ENCODE measurements around the gene CXCR2.
"Not testable (repeated sequence)": the region's sequence is repeated elsewhere in the genome, so short reads cannot be mapped to it uniquely, and the experiment has no call there.

Gene CXCR2

GRCh38 chr2:218108834-218109233, 17.0 kb upstream of the CXCR2 start:
- Mint-ChIP-seq H3K27me3 (peaks cover 27% of the 10 kb centered on the region), H3K9me3 (peaks cover 53% of the 10 kb centered on the region)
- intact Hi-C loops (cut with micrococcal nuclease); H3K4me1 Mint-ChIP-seq (ENCODE audit: low read depth); H3K27ac Mint-ChIP-seq; H3K36me3 Mint-ChIP-seq (ENCODE audit: low read depth); H3K4me3 Mint-ChIP-seq: not testable (repeated sequence)

GRCh38 chr2:218121789-218122188, 4.0 kb upstream of the CXCR2 start:
- H3K27me3 Mint-ChIP-seq; intact Hi-C loops (cut with micrococcal nuclease); H3K27ac Mint-ChIP-seq; H3K36me3 Mint-ChIP-seq (ENCODE audit: low read depth); H3K4me3 Mint-ChIP-seq: not testable (repeated sequence)
- H3K9me3 Mint-ChIP-seq: peaks cover 51% of the 10 kb centered on the region
- H3K4me1 Mint-ChIP-seq (ENCODE audit: low read depth): peaks cover 29% of the 10 kb centered on the region

GRCh38 chr2:218122286-218122685, 3.5 kb upstream of the CXCR2 start:
- H3K27ac Mint-ChIP-seq; H3K27me3 Mint-ChIP-seq; H3K36me3 Mint-ChIP-seq (ENCODE audit: low read depth); H3K4me3 Mint-ChIP-seq; intact Hi-C loops (cut with micrococcal nuclease): not testable (repeated sequence)
- Mint-ChIP-seq H3K4me1 (ENCODE audit: low read depth) (peaks cover 33% of the 10 kb centered on the region), H3K9me3 (peaks cover 46% of the 10 kb centered on the region)

- peaks cover 3% of the 10 kb centered on the region for H3K27me3 Mint-ChIP-seq
- H3K36me3 Mint-ChIP-seq (ENCODE audit: low read depth): peaks cover 5% of the 10 kb centered on the region
- no peak overlapping the region for H3K4me3 Mint-ChIP-seq
- intact Hi-C loops (cut with micrococcal nuclease): no loop called here
- peaks cover 47% of the 10 kb centered on the region for H3K4me1 Mint-ChIP-seq (ENCODE audit: low read depth)
- peaks cover 29% of the 10 kb centered on the region for H3K9me3 Mint-ChIP-seq
- no peak overlapping the region for H3K27ac Mint-ChIP-seq
Measured at GRCh38 chr2:218123986-218124385, 1.8 kb upstream of the CXCR2 start.

- intact Hi-C loops (cut with micrococcal nuclease): no loop called here
- Mint-ChIP-seq H3K4me1 (ENCODE audit: low read depth) (peaks cover 56% of the 10 kb centered on the region), H3K4me3 (no peak overlapping the region), H3K27me3 (peaks cover 3% of the 10 kb centered on the region), H3K36me3 (ENCODE audit: low read depth) (peaks cover 5% of the 10 kb centered on the region), H3K9me3 (peaks cover 29% of the 10 kb centered on the region), H3K27ac (peak overlapping the region; percentile 71)
Measured at GRCh38 chr2:218125095-218125494, 733 bp upstream of the CXCR2 start.

- peaks cover under 1% of the 10 kb centered on the region for H3K9me3 Mint-ChIP-seq
- peak overlapping the region; percentile 27 for H3K27ac Mint-ChIP-seq
- no peak overlapping the region for H3K4me3 Mint-ChIP-seq
- H3K4me1 Mint-ChIP-seq (ENCODE audit: low read depth): peaks cover 74% of the 10 kb centered on the region
- no peaks in the 10 kb centered on the region for H3K36me3 Mint-ChIP-seq (ENCODE audit: low read depth)
- intact Hi-C loops (cut with micrococcal nuclease): no loop called here
- H3K27me3 Mint-ChIP-seq: no peaks in the 10 kb centered on the region
Measured at GRCh38 chr2:218127929-218128455, 2.2 kb downstream of the CXCR2 start.

- Mint-ChIP-seq H3K4me3 (peak overlapping the region; percentile 4), H3K27ac (peak overlapping the region; percentile 33), H3K36me3 (ENCODE audit: low read depth) (no peaks in the 10 kb centered on the region), H3K27me3 (no peaks in the 10 kb centered on the region), H3K4me1 (ENCODE audit: low read depth) (peaks cover 76% of the 10 kb centered on the region), H3K9me3 (no peaks in the 10 kb centered on the region)
- intact Hi-C loops (cut with micrococcal nuclease): no loop called here
Measured at GRCh38 chr2:218128781-218129457, 3.1 kb downstream of the CXCR2 start.

GRCh38 chr2:218129458-218130135, 3.8 kb downstream of the CXCR2 start:
- intact Hi-C loops (cut with micrococcal nuclease): no loop called here
- H3K27me3 Mint-ChIP-seq: no peaks in the 10 kb centered on the region
- H3K9me3 Mint-ChIP-seq: no peaks in the 10 kb centered on the region
- H3K27ac Mint-ChIP-seq: peak overlapping the region; percentile 33
- no peaks in the 10 kb centered on the region for H3K36me3 Mint-ChIP-seq (ENCODE audit: low read depth)
- H3K4me3 Mint-ChIP-seq: no peak overlapping the region
- peaks cover 70% of the 10 kb centered on the region for H3K4me1 Mint-ChIP-seq (ENCODE audit: low read depth)

GRCh38 chr2:218130377-218130776, 4.5 kb downstream of the CXCR2 start:
- intact Hi-C loops (cut with micrococcal nuclease): no loop called here

GRCh38 chr2:218130822-218131221, 5.0 kb downstream of the CXCR2 start:
- H3K4me1 Mint-ChIP-seq (ENCODE audit: low read depth): peaks cover 64% of the 10 kb centered on the region

More at GRCh38 chr2:218130377-218130776, 4.5 kb downstream of the CXCR2 start:
- Mint-ChIP-seq H3K27me3 (no peaks in the 10 kb centered on the region), H3K4me3 (no peak overlapping the region), H3K36me3 (ENCODE audit: low read depth) (peaks cover 5% of the 10 kb centered on the region), H3K9me3 (no peaks in the 10 kb centered on the region), H3K27ac (peak overlapping the region; percentile 47), H3K4me1 (ENCODE audit: low read depth) (peaks cover 64% of the 10 kb centered on the region)

GRCh38 chr2:218137514-218137913, 11.7 kb downstream of the CXCR2 start:
- H3K4me1 Mint-ChIP-seq (ENCODE audit: low read depth): peaks cover 38% of the 10 kb centered on the region
- H3K27ac Mint-ChIP-seq: peak overlapping the region; percentile 55
- H3K27me3 Mint-ChIP-seq: peaks cover 3% of the 10 kb centered on the region
- intact Hi-C loops (cut with micrococcal nuclease): no loop called here
- H3K9me3 Mint-ChIP-seq: no peaks in the 10 kb centered on the region
- peaks cover 11% of the 10 kb centered on the region for H3K36me3 Mint-ChIP-seq (ENCODE audit: low read depth)
- H3K4me3 Mint-ChIP-seq: peak overlapping the region; percentile 39

More at GRCh38 chr2:218130822-218131221, 5.0 kb downstream of the CXCR2 start:
- intact Hi-C loops (cut with micrococcal nuclease): no loop called here
- H3K36me3 Mint-ChIP-seq (ENCODE audit: low read depth): peaks cover 10% of the 10 kb centered on the region
- H3K4me3 Mint-ChIP-seq: no peak overlapping the region
- no peaks in the 10 kb centered on the region for H3K9me3 Mint-ChIP-seq
- peak overlapping the region; percentile 47 for H3K27ac Mint-ChIP-seq
- no peaks in the 10 kb centered on the region for H3K27me3 Mint-ChIP-seq

GRCh38 chr2:218138047-218138446, 12.2 kb downstream of the CXCR2 start:
- Mint-ChIP-seq H3K27ac (peak overlapping the region; percentile 55), H3K27me3 (peaks cover 6% of the 10 kb centered on the region), H3K4me1 (ENCODE audit: low read depth) (peaks cover 34% of the 10 kb centered on the region), H3K9me3 (no peaks in the 10 kb centered on the region), H3K4me3 (no peak overlapping the region), H3K36me3 (ENCODE audit: low read depth) (peaks cover 11% of the 10 kb centered on the region)
- intact Hi-C loops (cut with micrococcal nuclease): no loop called here

GRCh38 chr2:218145124-218145523, 19.3 kb downstream of the CXCR2 start:
- peaks cover 6% of the 10 kb centered on the region for H3K36me3 Mint-ChIP-seq (ENCODE audit: low read depth)
- H3K27ac Mint-ChIP-seq: peak overlapping the region; percentile 24
- peaks cover 9% of the 10 kb centered on the region for H3K9me3 Mint-ChIP-seq
- no peak overlapping the region for H3K4me3 Mint-ChIP-seq
- H3K4me1 Mint-ChIP-seq (ENCODE audit: low read depth): peaks cover 12% of the 10 kb centered on the region
- H3K27me3 Mint-ChIP-seq: peaks cover 14% of the 10 kb centered on the region
- intact Hi-C loops (cut with micrococcal nuclease): no loop called here

GRCh38 chr2:218146056-218146455, 20.2 kb downstream of the CXCR2 start:
- Mint-ChIP-seq H3K4me3 (no peak overlapping the region), H3K36me3 (ENCODE audit: low read depth) (peaks cover 6% of the 10 kb centered on the region), H3K4me1 (ENCODE audit: low read depth) (peaks cover 15% of the 10 kb centered on the region), H3K9me3 (peaks cover 9% of the 10 kb centered on the region), H3K27ac (no peak overlapping the region), H3K27me3 (peaks cover 14% of the 10 kb centered on the region)
- intact Hi-C loops (cut with micrococcal nuclease): no loop called here

Data from dendritic cell treated with granulocyte-macrophage colony-stimulating factor and Interleukin-4, amounts not matched to agents 40 ng/mL and 50 ng/mL, for 4 days (primary cell).